Measurements from ENCODE around the gene PLCG1. TPM values are rescaled to one million over a fixed set of nuclear protein-coding genes. Genes with fewer than 3 reads are reported as not detected.
A peak's percentile ranks its signal among the peaks of the same experiment; 100 is the strongest.

The PLCG1 gene
- total RNA-seq, 4 donors from 2014 or later, result 93.0 to 357 (median 191) TPM

GRCh38 chr20:41095110-41095969, 42.0 kb upstream of the PLCG1 start:
- peaks cover 0 to 78% (median 0%) of the 10 kb centered on the region in 3 donors for H3K36me3 ChIP-seq
- peak; percentile 37 to 84 (median 61) for DNase-seq
- no peak overlapping the region for H3K27ac ChIP-seq

DNA sequence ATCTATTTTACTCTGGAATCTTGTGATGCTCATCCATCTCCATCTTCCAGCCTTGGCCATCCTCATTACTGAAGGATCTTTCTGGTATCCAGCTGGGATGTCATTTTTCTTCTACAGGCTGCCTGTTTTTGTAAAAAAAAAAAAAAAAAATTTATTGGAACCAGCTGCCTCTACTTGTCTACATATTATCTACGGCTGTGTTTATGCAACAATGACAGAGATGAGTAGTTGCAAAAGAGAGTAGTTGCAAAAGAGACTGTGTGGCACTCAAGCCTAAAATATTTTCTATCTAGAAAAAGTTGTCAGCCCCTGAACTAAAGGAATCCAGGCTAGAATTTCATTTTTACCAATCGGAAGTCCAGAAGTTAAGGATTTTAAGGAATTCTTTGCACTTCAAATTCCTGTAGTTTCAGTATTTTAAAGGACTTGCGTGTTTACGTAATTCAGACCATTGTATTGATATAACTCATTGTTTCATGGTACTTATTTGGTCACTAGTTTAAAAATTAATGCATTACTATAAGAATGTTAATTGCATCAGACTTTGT, 38.6 kb upstream of the PLCG1 start:
- Histone ChIP-seq H3K27me3 (no peaks in the 10 kb centered on the region), H3K9me3 (no peaks in the 10 kb centered on the region), H3K4me1 (no peaks in the 10 kb centered on the region), H3K27ac (no peak overlapping the region), H3K4me3 (no peak overlapping the region), H3K36me3 (peaks cover 0 to 90% (median 3%) of the 10 kb centered on the region in 3 donors)
- no peak for DNase-seq
- TF ChIP-seq POLR2A (IDR thresholded peaks at IDR 0.05), result no peak
- no peak for TF ChIP-seq CTCF (IDR thresholded peaks at IDR 0.05)

More at GRCh38 chr20:41095110-41095969, 42.0 kb upstream of the PLCG1 start:
- H3K27me3 ChIP-seq, result no peaks in the 10 kb centered on the region
- H3K4me3 ChIP-seq, result no peak overlapping the region
- TF ChIP-seq CTCF (IDR thresholded peaks at IDR 0.05) (peak; percentile 59 to 90 (median 84)), POLR2A (IDR thresholded peaks at IDR 0.05) (no peak)
- H3K9me3 ChIP-seq, result no peaks in the 10 kb centered on the region
- no peaks in the 10 kb centered on the region for H3K4me1 ChIP-seq

DNA sequence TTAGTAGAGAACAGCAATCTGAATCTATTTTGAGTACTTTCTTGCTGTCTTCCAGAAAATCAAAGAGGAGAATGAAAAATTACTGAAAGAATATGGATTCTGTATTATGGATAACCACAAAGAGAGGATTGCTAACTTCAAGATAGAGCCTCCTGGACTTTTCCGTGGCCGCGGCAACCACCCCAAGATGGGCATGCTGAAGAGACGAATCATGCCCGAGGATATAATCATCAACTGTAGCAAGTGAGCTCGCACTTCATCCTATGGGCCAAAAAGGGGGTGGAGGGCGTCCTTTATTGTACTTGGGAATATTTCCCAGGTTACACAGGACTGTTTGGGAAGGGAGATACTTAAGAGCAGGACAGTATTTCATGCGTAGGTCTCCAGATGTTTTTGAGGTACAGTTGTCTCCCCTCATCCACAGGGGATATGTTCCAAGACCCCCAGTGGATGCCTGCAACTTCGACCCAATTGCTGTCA, 37.3 kb upstream of the PLCG1 start:
- no peak overlapping the region for H3K4me3 ChIP-seq
- no peaks in the 10 kb centered on the region for H3K4me1 ChIP-seq
- no peak for DNase-seq
- no peak overlapping the region for H3K27ac ChIP-seq
- TF ChIP-seq CTCF (IDR thresholded peaks at IDR 0.05), result no peak
- TF ChIP-seq POLR2A (IDR thresholded peaks at IDR 0.05), result no peak
- no peaks in the 10 kb centered on the region for H3K9me3 ChIP-seq
- H3K27me3 ChIP-seq, result no peaks in the 10 kb centered on the region
- peaks cover 0 to 90% (median 3%) of the 10 kb centered on the region in 3 donors for H3K36me3 ChIP-seq

- Histone ChIP-seq H3K27me3 (no peaks in the 10 kb centered on the region), H3K4me3 (no peak overlapping the region), H3K9me3 (no peaks in the 10 kb centered on the region), H3K4me1 (no peaks in the 10 kb centered on the region), H3K36me3 (peaks cover 0 to 96% (median 3%) of the 10 kb centered on the region in 3 donors), H3K27ac (no peak overlapping the region)
- no peak for DNase-seq
- no peak for TF ChIP-seq POLR2A (IDR thresholded peaks at IDR 0.05)
- no peak for TF ChIP-seq CTCF (IDR thresholded peaks at IDR 0.05)
Measured at GRCh38 chr20:41101660-41102059, 35.7 kb upstream of the PLCG1 start.

GRCh38 chr20:41108531-41108930, 28.8 kb upstream of the PLCG1 start:
- Histone ChIP-seq H3K4me3 (no peak overlapping the region), H3K27ac (no peak overlapping the region), H3K36me3 (peaks cover 0 to 84% (median 0%) of the 10 kb centered on the region in 3 donors), H3K9me3 (no peaks in the 10 kb centered on the region), H3K4me1 (no peaks in the 10 kb centered on the region), H3K27me3 (no peaks in the 10 kb centered on the region)
- no peak for TF ChIP-seq POLR2A (IDR thresholded peaks at IDR 0.05)
- no peak for TF ChIP-seq CTCF (IDR thresholded peaks at IDR 0.05)
- no peak for DNase-seq
